Ishikawa (cell line): ENCODE results near the gene ADGRG6.

Experiments
- EP300 ChIP-seq: IDR thresholded peaks from 2 replicates; pipeline ENCODE4 v1.6.1; 2012; ENCODE audit warnings: borderline replicate concordance
- TF ChIP-seq, protein P1 (sequence below): IDR thresholded peaks from 2 replicates; pipeline ENCODE4 v1.6.1; 2012; ENCODE audit warnings: low read depth, mild to moderate bottlenecking

- no peak for TF ChIP-seq EP300
- TF ChIP-seq, protein P1, sequence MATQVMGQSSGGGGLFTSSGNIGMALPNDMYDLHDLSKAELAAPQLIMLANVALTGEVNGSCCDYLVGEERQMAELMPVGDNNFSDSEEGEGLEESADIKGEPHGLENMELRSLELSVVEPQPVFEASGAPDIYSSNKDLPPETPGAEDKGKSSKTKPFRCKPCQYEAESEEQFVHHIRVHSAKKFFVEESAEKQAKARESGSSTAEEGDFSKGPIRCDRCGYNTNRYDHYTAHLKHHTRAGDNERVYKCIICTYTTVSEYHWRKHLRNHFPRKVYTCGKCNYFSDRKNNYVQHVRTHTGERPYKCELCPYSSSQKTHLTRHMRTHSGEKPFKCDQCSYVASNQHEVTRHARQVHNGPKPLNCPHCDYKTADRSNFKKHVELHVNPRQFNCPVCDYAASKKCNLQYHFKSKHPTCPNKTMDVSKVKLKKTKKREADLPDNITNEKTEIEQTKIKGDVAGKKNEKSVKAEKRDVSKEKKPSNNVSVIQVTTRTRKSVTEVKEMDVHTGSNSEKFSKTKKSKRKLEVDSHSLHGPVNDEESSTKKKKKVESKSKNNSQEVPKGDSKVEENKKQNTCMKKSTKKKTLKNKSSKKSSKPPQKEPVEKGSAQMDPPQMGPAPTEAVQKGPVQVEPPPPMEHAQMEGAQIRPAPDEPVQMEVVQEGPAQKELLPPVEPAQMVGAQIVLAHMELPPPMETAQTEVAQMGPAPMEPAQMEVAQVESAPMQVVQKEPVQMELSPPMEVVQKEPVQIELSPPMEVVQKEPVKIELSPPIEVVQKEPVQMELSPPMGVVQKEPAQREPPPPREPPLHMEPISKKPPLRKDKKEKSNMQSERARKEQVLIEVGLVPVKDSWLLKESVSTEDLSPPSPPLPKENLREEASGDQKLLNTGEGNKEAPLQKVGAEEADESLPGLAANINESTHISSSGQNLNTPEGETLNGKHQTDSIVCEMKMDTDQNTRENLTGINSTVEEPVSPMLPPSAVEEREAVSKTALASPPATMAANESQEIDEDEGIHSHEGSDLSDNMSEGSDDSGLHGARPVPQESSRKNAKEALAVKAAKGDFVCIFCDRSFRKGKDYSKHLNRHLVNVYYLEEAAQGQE: no peak
Observed at GRCh38 chr6:142280927-142281326, 20.9 kb upstream of the ADGRG6 start.
